WTC11 (cell line): Measurements from ENCODE around the gene SLC25A21. TPM values are rescaled to one million over a fixed set of nuclear protein-coding genes. Genes with fewer than 3 reads are reported as not detected.

Experiments
- ATAC-seq: fragments of 200-7000 bp; cut with Tn5 transposase; 2 replicates; pipeline ENCODE4 v1.10.0; 2021; ENCODE audit warnings: mild to moderate bottlenecking, moderate library complexity
- CTCF ChIA-PET: fragments of 300-600 bp; sonication (Branson Sonifier 250); formaldehyde crosslinking; loops from one replicate; lab custom pipeline; 2021; ENCODE audit warnings: antibody characterized with exemption; lab: Charles Lee
- POLR2A ChIA-PET: fragments of 350-600 bp; sonication (Branson Sonifier 250); formaldehyde crosslinking; loops from one replicate; lab custom pipeline; 2021; ENCODE audit warnings: antibody characterized with exemption; lab: Charles Lee
- DNase-seq: peaks from one replicate; pipeline ENCODE4 v3.0.0; 2021; ENCODE audit warnings: low spot score
- H3K27ac Mint-ChIP-seq: 2 replicates; pipeline ENCODE4 v1.8.0; 2021; ENCODE audit warnings: mixed read lengths
- H3K27me3 Mint-ChIP-seq: 2 replicates; pipeline ENCODE4 v1.8.0; 2021; ENCODE audit warnings: low read depth, mild to moderate bottlenecking, moderate library complexity, mixed read lengths
- H3K36me3 Mint-ChIP-seq: 2 replicates; pipeline ENCODE4 v1.8.0; 2021; ENCODE audit warnings: mixed read lengths
- H3K4me1 Mint-ChIP-seq: 2 replicates; pipeline ENCODE4 v1.8.0; 2022; ENCODE audit warnings: mixed read lengths
- H3K4me3 Mint-ChIP-seq: 2 replicates; pipeline ENCODE4 v1.8.0; 2021; ENCODE audit warnings: mild to moderate bottlenecking, moderate library complexity, mixed read lengths
- H3K9me3 Mint-ChIP-seq: 2 replicates; pipeline ENCODE4 v1.8.0; 2021; ENCODE audit warnings: mixed read lengths
- AFF4 ChIP-seq: sonication (generic); formaldehyde crosslinking; IDR thresholded peaks from 2 replicates; pipeline ENCODE4 v1.8.1; 2023; ENCODE audit warnings: mild to moderate bottlenecking, missing genetic modification reagents, borderline replicate concordance
- ARID4B ChIP-seq: sonication (generic); formaldehyde crosslinking; IDR thresholded peaks from 2 replicates; pipeline ENCODE4 v1.8.0; 2023; ENCODE audit warnings: missing genetic modification reagents, mild to moderate bottlenecking, borderline replicate concordance
- ATF3 ChIP-seq: sonication (generic); formaldehyde crosslinking; conservative IDR thresholded peaks from 2 replicates; pipeline ENCODE4 v1.8.1; 2022; ENCODE audit warnings: mild to moderate bottlenecking, missing genetic modification reagents
- CDX4 ChIP-seq: fragments of 250-450 bp; sonication (Bioruptor Pico); IDR thresholded peaks from 2 replicates; pipeline ENCODE4 v1.9.0; 2021; ENCODE audit warnings: moderate library complexity, mild to moderate bottlenecking, inconsistent platforms, borderline replicate concordance
- CREM ChIP-seq: sonication (generic); formaldehyde crosslinking; IDR thresholded peaks from 2 replicates; pipeline ENCODE4 v1.8.1; 2022; ENCODE audit warnings: mild to moderate bottlenecking, missing genetic modification reagents, moderate library complexity
- EMX1 ChIP-seq: fragments of 250-450 bp; sonication (Bioruptor Pico); IDR thresholded peaks from 2 replicates; pipeline ENCODE4 v1.8.0; 2021; ENCODE audit warnings: mild to moderate bottlenecking
- FOXK1 ChIP-seq: sonication (generic); formaldehyde crosslinking; IDR thresholded peaks from 2 replicates; pipeline ENCODE4 v1.8.0; 2022; ENCODE audit warnings: mild to moderate bottlenecking, moderate library complexity, missing genetic modification reagents
- FOXP1 ChIP-seq: sonication (generic); formaldehyde crosslinking; IDR thresholded peaks from 2 replicates; pipeline ENCODE4 v1.8.0; 2022; ENCODE audit warnings: missing genetic modification reagents, mild to moderate bottlenecking, moderate library complexity, borderline replicate concordance
- GABPB1 ChIP-seq: sonication (generic); formaldehyde crosslinking; IDR thresholded peaks from 2 replicates; pipeline ENCODE4 v1.8.1; 2023; ENCODE audit warnings: mild to moderate bottlenecking, missing genetic modification reagents
- IRF2 ChIP-seq: sonication (generic); formaldehyde crosslinking; IDR thresholded peaks from 2 replicates; pipeline ENCODE4 v1.8.0; 2022; ENCODE audit warnings: low read depth, missing genetic modification reagents, borderline replicate concordance
- KAT7 ChIP-seq: sonication (generic); formaldehyde crosslinking; IDR thresholded peaks from 2 replicates; pipeline ENCODE4 v1.8.1; 2023; ENCODE audit warnings: missing genetic modification reagents, mild to moderate bottlenecking, borderline replicate concordance
- MXD4 ChIP-seq: fragments of 250-450 bp; sonication (Bioruptor Pico); IDR thresholded peaks from 2 replicates; pipeline ENCODE4 v1.8.0; 2021; ENCODE audit warnings: mild to moderate bottlenecking, moderate library complexity, borderline replicate concordance
- NFE2L1 ChIP-seq: sonication (generic); formaldehyde crosslinking; IDR thresholded peaks from 2 replicates; pipeline ENCODE4 v1.8.1; 2023; ENCODE audit warnings: missing genetic modification reagents
- NR1H2 ChIP-seq: sonication (generic); formaldehyde crosslinking; IDR thresholded peaks from 2 replicates; pipeline ENCODE4 v1.9.0; 2021; ENCODE audit warnings: mild to moderate bottlenecking, moderate library complexity, missing genetic modification reagents
- PRRX2 ChIP-seq: fragments of 250-450 bp; sonication (Bioruptor Pico); IDR thresholded peaks from 2 replicates; pipeline ENCODE4 v1.8.0; 2021; ENCODE audit warnings: mild to moderate bottlenecking
- TCF7 ChIP-seq: sonication (generic); formaldehyde crosslinking; IDR thresholded peaks from 2 replicates; pipeline ENCODE4 v1.8.0; 2022; ENCODE audit warnings: mild to moderate bottlenecking, low read depth, missing genetic modification reagents, moderate library complexity
- USF1 ChIP-seq: sonication (generic); formaldehyde crosslinking; IDR thresholded peaks from 2 replicates; pipeline ENCODE4 v1.8.0; 2022; ENCODE audit warnings: mild to moderate bottlenecking, missing genetic modification reagents
- ZMAT4 ChIP-seq: fragments of 250-450 bp; sonication (Bioruptor Pico); IDR thresholded peaks from 2 replicates; pipeline ENCODE4 v1.9.0; 2021; ENCODE audit warnings: mild to moderate bottlenecking
- ZNF138 ChIP-seq: sonication (generic); formaldehyde crosslinking; conservative IDR thresholded peaks from 2 replicates; pipeline ENCODE4 v1.8.1; 2022; ENCODE audit warnings: mild to moderate bottlenecking, moderate library complexity, missing genetic modification reagents
- ZNF219 ChIP-seq: sonication (generic); formaldehyde crosslinking; IDR thresholded peaks from 2 replicates; pipeline ENCODE4 v1.8.0; 2023; ENCODE audit warnings: missing genetic modification reagents, mild to moderate bottlenecking, borderline replicate concordance
- ZNF317 ChIP-seq: sonication (generic); formaldehyde crosslinking; IDR thresholded peaks from 2 replicates; pipeline ENCODE4 v1.8.1; 2023; ENCODE audit warnings: low read depth, mild to moderate bottlenecking, moderate library complexity, missing genetic modification reagents, borderline replicate concordance
- ZNF396 ChIP-seq: fragments of 250-450 bp; sonication (Bioruptor Pico); IDR thresholded peaks from 2 replicates; pipeline ENCODE4 v1.8.0; 2021; ENCODE audit warnings: mild to moderate bottlenecking, moderate library complexity, borderline replicate concordance
- ZNF416 ChIP-seq: fragments of 250-450 bp; sonication (Bioruptor Pico); IDR thresholded peaks from 2 replicates; pipeline ENCODE4 v1.9.0; 2021; ENCODE audit warnings: mild to moderate bottlenecking, inconsistent platforms
- ZSCAN18 ChIP-seq: fragments of 250-450 bp; sonication (Bioruptor Pico); IDR thresholded peaks from 2 replicates; pipeline ENCODE4 v2.1.2; 2022; ENCODE audit warnings: mild to moderate bottlenecking, moderate library complexity
- total RNA-seq: library from RNA; stranded (reverse); gene quantifications from 3 replicates; pipeline ENCODE4 v1.2.3, GENCODE V29; 2021

The SLC25A21 gene
- total RNA-seq, 1 experiment from 2014 or later, result 8.2 TPM

- TF ChIP-seq ARID4B (CRISPR knock-in tag) (no peak), EMX1 (CRISPR knock-in tag) (no peak), NFE2L1 (CRISPR knock-in tag) (no peak), TCF7 (CRISPR knock-in tag) (no peak), FOXP1 (CRISPR knock-in tag) (no peak), IRF2 (no peak), ZMAT4 (CRISPR knock-in tag) (no peak), GABPB1 (CRISPR knock-in tag) (no peak), ZSCAN18 (CRISPR knock-in tag) (no peak), ZNF396 (CRISPR knock-in tag) (no peak)
Measured at GRCh38 chr14:37221073-37221472, 48.7 kb upstream of the SLC25A21 start (continued).

GRCh38 chr14:37215345-37215744 is 42.9 kb upstream of the SLC25A21 start:
- peaks cover 15% of the 10 kb centered on the region for H3K9me3 Mint-ChIP-seq
- CTCF ChIA-PET, result interaction anchor here (0.8 to 1.2 kb wide), 2 partner anchors 15 to 17 kb away, joined by 3 to 4 read pairs; no protein-coding TSS in a partner anchor

More at GRCh38 chr14:37215345-37215744, 42.9 kb upstream of the SLC25A21 start:
- no peak overlapping the region for H3K4me3 Mint-ChIP-seq
- peaks cover 7% of the 10 kb centered on the region for H3K36me3 Mint-ChIP-seq
- TF ChIP-seq KAT7, result no peak
- TF ChIP-seq MXD4, result no peak
- no peak for TF ChIP-seq NR1H2 (CRISPR knock-in tag)
- TF ChIP-seq AFF4, result no peak
- no peak for TF ChIP-seq ZNF317
- TF ChIP-seq NFE2L1 (CRISPR knock-in tag), result no peak
- no peak for TF ChIP-seq PRRX2 (CRISPR knock-in tag)
- no peak for TF ChIP-seq ZNF416 (CRISPR knock-in tag)
- TF ChIP-seq ATF3 (CRISPR knock-in tag), result no peak
- TF ChIP-seq USF1 (CRISPR knock-in tag), result no peak
- TF ChIP-seq ZSCAN18 (CRISPR knock-in tag), result no peak
- no peak for TF ChIP-seq ZNF138
- no peak for TF ChIP-seq ZNF219 (CRISPR knock-in tag)
- TF ChIP-seq CREM, result no peak
- no peak for TF ChIP-seq FOXK1 (CRISPR knock-in tag)
- TF ChIP-seq CDX4 (CRISPR knock-in tag), result no peak
- H3K4me1 Mint-ChIP-seq, result no peaks in the 10 kb centered on the region
- no peaks in the 10 kb centered on the region; the same call in 1 of the 2 replicates for H3K27me3 Mint-ChIP-seq
- no peak overlapping the region for H3K27ac Mint-ChIP-seq
- POLR2A ChIA-PET, result interaction anchor here (0.7 kb wide), 1 partner anchor 458 kb away, joined by 4 read pairs; no protein-coding TSS in a partner anchor
- ATAC-seq, result no peak
- no peak for DNase-seq
